H1 (cell line): ENCODE measurements around the gene CUBN. TPM values are rescaled to one million over a fixed set of nuclear protein-coding genes. Genes with fewer than 3 reads are reported as not detected.

ENCODE experiments used
- CTCF ChIA-PET: fragments of 300-600 bp; sonication (Branson Sonifier 250); formaldehyde crosslinking; loops from one replicate; lab custom pipeline; 2021; ENCODE audit not compliant: partially characterized antibody; lab: Charles Lee
- POLR2A ChIA-PET: fragments of 300-600 bp; sonication (Branson Sonifier 250); formaldehyde crosslinking; loops from one replicate; lab custom pipeline; 2021; ENCODE audit warnings: inconsistent platforms; ENCODE audit not compliant: partially characterized antibody; lab: Charles Lee
- DNase-seq, 2 experiments: peaks; one replicate each; pipeline versions ENCODE4 v3.0.0 to v3.0.0-alpha.2; 2010 to 2022; ENCODE audit warnings: low spot score in 2 of 2, low read depth in 1 of 2, mixed read lengths in 1 of 2
- FAIRE-seq: peaks from 2 replicates; lab custom pipeline; 2011; peaks lifted over from hg19 to GRCh38; lab: Jason Lieb, UNC
- H2AFZ ChIP-seq: 2 replicates; pipeline ENCODE4 v1.8.1; 2012; ENCODE audit warnings: low read length, inconsistent platforms
- H2AK5ac ChIP-seq: 2 replicates; pipeline ENCODE4 v1.6.1; 2013; ENCODE audit warnings: low read depth, low read length
- H2BK120ac ChIP-seq: replicated peaks from 2 replicates; pipeline ENCODE3; 2013; ENCODE audit warnings: low read depth, low read length, inconsistent platforms
- H2BK12ac ChIP-seq: 2 replicates; pipeline ENCODE4 v1.6.1; 2013; ENCODE audit warnings: low read depth, low read length
- H2BK15ac ChIP-seq: 2 replicates; pipeline ENCODE4 v1.6.1; 2013; ENCODE audit warnings: low read length
- H2BK20ac ChIP-seq: 2 replicates; pipeline ENCODE4 v1.6.1; 2013; ENCODE audit warnings: low read length
- H2BK5ac ChIP-seq: 2 replicates; pipeline ENCODE4 v1.6.1; 2013; ENCODE audit warnings: low read depth, low read length
- H3K14ac ChIP-seq: 2 replicates; pipeline ENCODE4 v1.6.1; 2013; ENCODE audit warnings: inconsistent platforms; ENCODE audit not compliant: insufficient read length
- H3K18ac ChIP-seq: 2 replicates; pipeline ENCODE4 v1.6.1; 2013; ENCODE audit warnings: low read length; ENCODE audit errors: extremely low read depth
- H3K23ac ChIP-seq: 2 replicates; pipeline ENCODE4 v1.6.1; 2013; ENCODE audit warnings: inconsistent platforms; ENCODE audit not compliant: insufficient read length
- H3K23me2 ChIP-seq: 2 replicates; pipeline ENCODE4 v1.6.1; 2013; ENCODE audit warnings: low read depth, low read length
- H3K27ac ChIP-seq: 2 replicates; pipeline ENCODE4 v1.6.1; 2011; ENCODE audit warnings: low read depth, low read length, inconsistent platforms
- H3K27me3 ChIP-seq, 4 experiments: replicated peaks in 1 of 4; 1 replicate in 1 of 4; 2 replicates in 3 of 4; pipeline versions ENCODE4 v1.6.1 to v1.8.1; 2011 to 2013; ENCODE audit warnings: low read length in 3 of 4, mild to moderate bottlenecking in 3 of 4, inconsistent platforms in 2 of 4, mixed read lengths in 2 of 4, moderate library complexity in 1 of 4; ENCODE audit not compliant: control insufficient read depth in 3 of 4, insufficient read depth in 3 of 4; ENCODE audit errors: extremely low read depth in 1 of 4
- H3K36me3 ChIP-seq, 4 experiments: 2 replicates each; pipeline versions ENCODE4 v1.6.1 to v1.8.1; 2011 to 2013; ENCODE audit warnings: mild to moderate bottlenecking in 4 of 4, low read length in 3 of 4, moderate library complexity in 2 of 4, control low read depth in 1 of 4, inconsistent platforms in 1 of 4; ENCODE audit not compliant: insufficient read depth in 4 of 4, control insufficient read depth in 2 of 4
- H3K4ac ChIP-seq: replicated peaks from 2 replicates; pipeline ENCODE3; 2013; ENCODE audit warnings: low read length, low read depth, mixed read lengths, inconsistent platforms; ENCODE audit not compliant: insufficient read length
- H3K4me1 ChIP-seq, 4 experiments: replicated peaks in 1 of 4; 1 replicate in 1 of 4; 2 replicates in 3 of 4; pipeline versions ENCODE4 v1.6.1 to v1.8.1; 2011 to 2013; ENCODE audit warnings: low read length in 3 of 4, inconsistent platforms in 2 of 4, mixed read lengths in 1 of 4; ENCODE audit not compliant: insufficient read depth in 4 of 4, control insufficient read depth in 3 of 4
- H3K4me2 ChIP-seq, 2 experiments: 2 replicates each; pipeline versions ENCODE4 v1.6.1 to v1.8.1; 2011 to 2013; ENCODE audit warnings: low read depth in 2 of 2, low read length in 2 of 2, control low read depth in 1 of 2, inconsistent platforms in 1 of 2, mild to moderate bottlenecking in 1 of 2; ENCODE audit not compliant: insufficient read depth in 1 of 2
- H3K4me3 ChIP-seq, 4 experiments: fragments of 200-600, 300-600 bp in 1 of 4; sonication (generic), shearing (Covaris generic), sonication (Bioruptor Twin) in 1 of 4; 2 replicates each; pipeline versions ENCODE4 v1.5.1 to v1.8.1; 2011 to 2016; ENCODE audit warnings: low read length in 4 of 4, low read depth in 3 of 4, control low read depth in 2 of 4, inconsistent platforms in 2 of 4, mild to moderate bottlenecking in 2 of 4, mixed read lengths in 1 of 4, moderate library complexity in 1 of 4; ENCODE audit not compliant: insufficient read depth in 2 of 4; ENCODE audit errors: extremely low read depth in 1 of 4
- H3K56ac ChIP-seq: replicated peaks from 2 replicates; pipeline ENCODE3; 2013; ENCODE audit warnings: low read depth, mild to moderate bottlenecking, mixed read lengths, low read length, inconsistent platforms; ENCODE audit not compliant: insufficient read length
- H3K79me1 ChIP-seq: 2 replicates; pipeline ENCODE4 v1.6.1; 2013; ENCODE audit warnings: low read depth, low read length, control low read depth
- H3K79me2 ChIP-seq, 2 experiments: 2 replicates each; pipeline versions ENCODE4 v1.6.1 to v1.8.1; 2012 to 2013; ENCODE audit warnings: low read length in 2 of 2, mild to moderate bottlenecking in 2 of 2, inconsistent platforms in 1 of 2; ENCODE audit not compliant: insufficient read depth in 2 of 2, control insufficient read depth in 1 of 2
- H3K9ac ChIP-seq, 4 experiments: replicated peaks in 1 of 4; 1 replicate in 1 of 4; 2 replicates in 3 of 4; pipeline versions ENCODE4 v1.6.1 to v1.8.1; 2011 to 2013; ENCODE audit warnings: low read depth in 3 of 4, low read length in 3 of 4, control low read depth in 2 of 4, mild to moderate bottlenecking in 2 of 4, moderate library complexity in 2 of 4, inconsistent platforms in 1 of 4; ENCODE audit errors: extremely low read depth in 1 of 4
- H3K9me3 ChIP-seq, 2 experiments: 2 replicates each; pipeline versions ENCODE4 v1.6.1 to v1.8.1; 2012 to 2013; ENCODE audit warnings: mild to moderate bottlenecking in 2 of 2, moderate library complexity in 2 of 2, control low read depth in 1 of 2, inconsistent platforms in 1 of 2, low read depth in 1 of 2, low read length in 1 of 2, mixed read lengths in 1 of 2; ENCODE audit not compliant: insufficient read depth in 2 of 2
- H4K20me1 ChIP-seq, 2 experiments: replicated peaks in 1 of 2; 2 replicates each; pipeline versions ENCODE3 to v1.8.1; 2011 to 2013; ENCODE audit warnings: inconsistent platforms in 2 of 2, low read length in 2 of 2, mild to moderate bottlenecking in 1 of 2; ENCODE audit not compliant: insufficient read depth in 2 of 2, control insufficient read depth in 1 of 2
- H4K5ac ChIP-seq: 2 replicates; pipeline ENCODE4 v1.6.1; 2013; ENCODE audit warnings: low read length, low read depth, mixed read lengths, inconsistent platforms; ENCODE audit not compliant: insufficient read length
- H4K8ac ChIP-seq: 2 replicates; pipeline ENCODE4 v1.8.0; 2013; ENCODE audit warnings: mild to moderate bottlenecking, moderate library complexity, low read length, inconsistent platforms; ENCODE audit not compliant: insufficient read depth; ENCODE audit errors: extremely low read depth
- H4K91ac ChIP-seq: replicated peaks from 2 replicates; pipeline ENCODE3; 2013; ENCODE audit warnings: low read length, mixed read lengths, inconsistent platforms; ENCODE audit not compliant: insufficient read length
- ATF2 ChIP-seq: IDR thresholded peaks from 2 replicates; pipeline ENCODE4 v1.6.1; 2012; ENCODE audit warnings: low read length, inconsistent platforms
- EGR1 ChIP-seq: IDR thresholded peaks from 2 replicates; pipeline ENCODE4 v1.6.1; 2011; ENCODE audit warnings: low read depth, low read length, borderline replicate concordance
- EP300 ChIP-seq, 2 experiments: IDR thresholded peaks; 1 replicate in 1 of 2; 2 replicates in 1 of 2; pipeline ENCODE4 v1.6.1; 2011 to 2012; ENCODE audit warnings: low read depth in 2 of 2, low read length in 2 of 2, mild to moderate bottlenecking in 2 of 2, borderline replicate concordance in 1 of 2, inconsistent platforms in 1 of 2, moderate library complexity in 1 of 2
- EZH2 ChIP-seq: fragments of 200-600 bp; sonication (generic); IDR thresholded peaks from 2 replicates; pipeline ENCODE4 v1.7.1; 2012; ENCODE audit warnings: low read depth, mild to moderate bottlenecking, moderate library complexity, low read length, inconsistent platforms; ENCODE audit not compliant: severe bottlenecking
- HDAC6 ChIP-seq: IDR thresholded peaks from one replicate; pipeline ENCODE4 v1.7.1; 2012; ENCODE audit warnings: low read depth, mild to moderate bottlenecking, inconsistent platforms, low read length, moderate library complexity
- JUN ChIP-seq: IDR thresholded peaks from 2 replicates; pipeline ENCODE4 v1.6.1; 2011; ENCODE audit warnings: low read depth, mild to moderate bottlenecking, improper control_type of control experiment, low read length
- POLR2A ChIP-seq, 2 experiments: IDR thresholded peaks; 1 replicate in 1 of 2; 2 replicates in 1 of 2; pipeline ENCODE4 v1.6.1; 2011; ENCODE audit warnings: low read depth in 2 of 2, low read length in 2 of 2, mild to moderate bottlenecking in 2 of 2; ENCODE audit errors: control extremely low read depth in 1 of 2
- RAD21 ChIP-seq, 2 experiments: IDR thresholded peaks in 1 of 2; conservative IDR thresholded peaks in 1 of 2; 2 replicates each; pipeline ENCODE4 v1.6.1; 2011; ENCODE audit warnings: low read depth in 2 of 2, low read length in 2 of 2, improper control_type of control experiment in 1 of 2, inconsistent platforms in 1 of 2, mild to moderate bottlenecking in 1 of 2, moderate library complexity in 1 of 2
- SIN3A ChIP-seq, 2 experiments: IDR thresholded peaks in 1 of 2; conservative IDR thresholded peaks in 1 of 2; 2 replicates each; pipeline ENCODE4 v1.6.1; 2011 to 2012; ENCODE audit warnings: low read length in 2 of 2, improper control_type of control experiment in 1 of 2, low read depth in 1 of 2, mild to moderate bottlenecking in 1 of 2
- SP4 ChIP-seq: IDR thresholded peaks from 2 replicates; pipeline ENCODE4 v1.6.1; 2012; ENCODE audit warnings: low read length, inconsistent platforms
- WGBS, 2 experiments: shearing (Covaris generic) in 1 of 2; methylation state at CpG; one replicate each; pipeline versions ENCODE4 v1.1.6 to v1.1.7; 2013 to 2015; ENCODE audit warnings: low lambda C conversion rate in 2 of 2, mixed read lengths in 2 of 2, inconsistent platforms in 1 of 2, low coverage in 1 of 2, missing lambda C conversion rate in 1 of 2; ENCODE audit not compliant: insufficient replicate concordance in 2 of 2, insufficient coverage in 1 of 2, insufficient read length in 1 of 2; ENCODE audit errors: extremely low coverage in 1 of 2, missing lambda C conversion rate in 1 of 2; 5-methylcytosine and 5-hydroxymethylcytosine counted together
- polyA plus RNA-seq, 7 experiments: library from polyadenylated mRNA; depleted of rRNA in 3 of 7; stranded (reverse) in 5 of 7; unstranded in 2 of 7; fragments of >200 nt in 5 of 7; fragments of 200-250 nt in 2 of 7; gene quantifications; 1 replicate in 5 of 7; 2 replicates in 1 of 7; 4 replicates in 1 of 7; pipeline versions ENCODE4 v1.2.1 to v1.2.3, GENCODE V29; 2011 to 2013; ENCODE audit warnings: missing spikeins in 2 of 7, mixed read lengths in 2 of 7
- total RNA-seq: library from RNA; stranded (reverse); fragmentation: NEBNext Ultra II Directional; extraction: Animal tissue kit (Norgen Biotek cat#: 25700); gene quantifications from 2 replicates; pipeline ENCODE4 v1.2.1, GENCODE V29; 2021
- TF ChIP-seq, protein P1 (sequence below): IDR thresholded peaks from 2 replicates; pipeline ENCODE4 v1.6.1; 2012; ENCODE audit warnings: inconsistent platforms

Gene CUBN
- total and polyA plus RNA-seq, 2 of the 8 experiments (the other 6 are each of a cell fraction or from before 2014, with no cell fraction given) = 0.04 to 0.08 TPM

GRCh38 chr10:16894821-16895220 is 234.8 kb downstream of the CUBN start:
- H3K4me3 ChIP-seq = no peak overlapping the region
- H2BK15ac ChIP-seq = no peak overlapping the region
- no peak overlapping the region for H4K91ac ChIP-seq
- peaks cover 0 to 4% (median 0%) of the 10 kb centered on the region in 4 experiments; a peak in 1 of 7 replicates for H3K4me1 ChIP-seq
- H2BK20ac ChIP-seq = no peak overlapping the region
- H3K9me3 ChIP-seq = no peaks in the 10 kb centered on the region
- H3K27ac ChIP-seq = no peak overlapping the region
- no peaks in the 10 kb centered on the region for H3K79me2 ChIP-seq
- DNase-seq (no peak), FAIRE-seq (no peak)
- ChIA-PET CTCF (no interaction called here), POLR2A (no interaction called here)
- H3K23me2 ChIP-seq = no peaks in the 10 kb centered on the region
- H3K56ac ChIP-seq = no peak overlapping the region
- no peak overlapping the region for H3K18ac ChIP-seq
- no peak overlapping the region for H2AK5ac ChIP-seq
- H3K14ac ChIP-seq = no peak overlapping the region
- H2BK5ac ChIP-seq = no peak overlapping the region
- 94% methylated on average over 1 of the region's 1 CpG; no CpG with 5 or more reads in 1 of the 2 experiments for WGBS, 2 experiments
- no peak overlapping the region for H3K4me2 ChIP-seq
- no peak overlapping the region for H2BK120ac ChIP-seq
- H2BK12ac ChIP-seq = no peak overlapping the region
- H3K9ac ChIP-seq = no peak overlapping the region
- H4K5ac ChIP-seq = no peak overlapping the region
- H3K23ac ChIP-seq = no peak overlapping the region
- no peaks in the 10 kb centered on the region for H3K27me3 ChIP-seq
- H4K8ac ChIP-seq = no peak overlapping the region
- H2AFZ ChIP-seq = no peak overlapping the region
- H3K79me1 ChIP-seq = no peaks in the 10 kb centered on the region
- H3K4ac ChIP-seq = no peak overlapping the region
- H3K36me3 ChIP-seq = no peaks in the 10 kb centered on the region
- H4K20me1 ChIP-seq = no peaks in the 10 kb centered on the region
- TF ChIP-seq SIN3A (conservative IDR thresholded peaks at IDR 0.05 in 1 of 2, IDR thresholded peaks at IDR 0.05 in 1 of 2; ENCODE audit: low read depth in 1 of 2, low read length in 2 of 2) (no peak), ATF2 (no peak), SP4 (no peak), POLR2A (IDR thresholded peaks at IDR 0.05; ENCODE audit: control extremely low read depth in 1 of 2, low read depth in 2 of 2, low read length in 2 of 2) (no peak), EP300 (IDR thresholded peaks at IDR 0.05; ENCODE audit: borderline replicate concordance in 1 of 2, low read depth in 2 of 2, low read length in 2 of 2) (no peak), RAD21 (IDR thresholded peaks at IDR 0.05 in 1 of 2, conservative IDR thresholded peaks at IDR 0.05 in 1 of 2; ENCODE audit: low read depth in 2 of 2, low read length in 2 of 2) (no peak), EZH2 (no peak), JUN (no peak), EGR1 (no peak), HDAC6 (no peak)
- TF ChIP-seq, protein P1, sequence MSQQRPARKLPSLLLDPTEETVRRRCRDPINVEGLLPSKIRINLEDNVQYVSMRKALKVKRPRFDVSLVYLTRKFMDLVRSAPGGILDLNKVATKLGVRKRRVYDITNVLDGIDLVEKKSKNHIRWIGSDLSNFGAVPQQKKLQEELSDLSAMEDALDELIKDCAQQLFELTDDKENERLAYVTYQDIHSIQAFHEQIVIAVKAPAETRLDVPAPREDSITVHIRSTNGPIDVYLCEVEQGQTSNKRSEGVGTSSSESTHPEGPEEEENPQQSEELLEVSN = no peak
